Measurements from ENCODE around the gene ADRA1B.
A peak's percentile ranks its signal among the peaks of the same experiment; 100 is the strongest.
"Not testable (repeated sequence)": the region's sequence is repeated elsewhere in the genome, so short reads cannot be mapped to it uniquely, and the experiment has no call there.

The ADRA1B gene

DNA sequence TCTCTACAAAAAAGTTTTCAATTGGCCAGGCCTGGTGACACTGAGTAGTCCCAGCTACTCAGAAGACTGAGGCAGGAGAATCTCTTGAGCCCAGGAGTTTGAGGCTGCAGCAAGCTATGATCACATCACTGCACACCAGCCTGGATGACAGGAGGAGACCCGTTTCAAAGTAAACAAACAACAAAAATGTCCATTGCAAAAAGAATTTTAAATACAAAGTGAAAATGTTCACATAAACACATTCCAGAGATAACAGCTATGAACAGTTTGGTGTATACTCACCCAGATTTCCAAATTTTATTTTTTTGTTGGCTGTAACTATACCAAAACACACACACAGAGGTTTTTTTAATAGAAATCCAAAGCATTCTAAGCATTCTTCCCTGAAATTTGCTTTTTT lies 39.8 kb downstream of the ADRA1B start:
- no peak for DNase-seq (ENCODE audit: low read depth)

DNA sequence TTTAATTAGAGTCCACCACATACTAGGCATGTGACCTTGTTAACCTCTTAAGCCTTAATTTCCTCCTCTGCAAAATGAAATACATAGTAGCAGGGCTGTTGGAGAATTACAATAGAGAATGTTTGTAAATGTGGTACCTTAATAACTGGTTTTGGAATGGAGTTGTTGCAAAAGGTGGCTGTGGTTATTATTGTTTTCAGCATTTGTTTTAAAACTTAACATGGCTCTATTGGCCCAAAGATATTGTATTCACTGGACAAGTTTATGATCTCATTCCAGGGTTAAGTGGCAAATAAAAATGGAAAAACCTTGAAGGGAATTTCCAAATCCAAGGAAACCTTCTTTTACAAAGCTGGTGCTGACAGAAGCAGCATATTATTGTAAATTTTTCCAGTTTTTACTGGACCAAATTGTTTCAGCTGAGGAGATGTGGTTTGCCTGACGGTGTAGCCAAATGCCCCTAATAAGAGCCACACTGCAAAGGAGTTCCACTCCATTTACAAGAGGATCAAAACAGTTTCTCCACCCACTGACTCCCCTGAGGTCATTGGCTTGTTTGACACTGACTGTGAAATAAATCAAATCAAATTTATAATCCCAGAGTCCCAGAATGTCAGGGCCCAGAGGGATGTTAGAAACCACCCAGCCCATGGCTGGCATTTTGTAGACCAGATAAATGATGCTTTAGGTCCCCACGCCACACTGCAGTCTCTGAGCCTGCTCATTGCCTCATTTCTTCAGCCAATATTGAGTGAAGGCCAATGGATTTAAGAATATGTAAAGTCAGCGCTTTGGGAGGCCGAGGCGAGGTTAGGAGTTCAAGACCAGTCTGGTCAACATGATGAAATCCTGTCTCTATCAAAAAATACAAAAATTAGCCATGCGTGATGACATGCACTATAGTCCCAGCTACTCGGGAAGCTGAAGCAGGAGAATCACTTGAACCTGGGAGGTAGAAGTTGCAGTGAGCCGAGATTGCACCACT lies 45.2 kb downstream of the ADRA1B start:
- no peak for DNase-seq (ENCODE audit: low read depth)
- H3K4me3 ChIP-seq (ENCODE audit: low read depth, low read length): no peak overlapping the region

More for the DNA sequence above, 39.8 kb downstream of the ADRA1B start:
- no peak overlapping the region for H3K4me3 ChIP-seq (ENCODE audit: low read depth, low read length)

DNA sequence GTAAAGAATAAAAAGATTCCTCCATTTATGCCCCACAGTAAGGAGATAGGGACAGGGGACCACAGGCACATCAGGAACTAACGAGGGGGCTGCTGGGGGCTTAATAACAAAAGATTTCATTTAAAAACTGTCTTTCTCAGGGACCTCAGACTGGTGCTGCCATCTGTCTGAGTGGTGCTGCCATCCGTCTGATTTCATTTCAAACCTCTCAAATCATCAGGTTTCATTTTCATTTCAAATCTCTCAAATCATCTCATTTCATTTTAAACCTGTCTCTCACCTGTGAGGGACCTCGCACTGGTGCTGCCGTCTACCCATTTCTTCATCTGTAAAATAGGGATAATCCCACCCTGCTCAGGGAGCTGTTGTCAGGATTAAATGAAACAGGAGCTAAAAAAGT lies 45.9 kb downstream of the ADRA1B start:
- DNase-seq (ENCODE audit: low read depth): no peak
- no peak overlapping the region for H3K4me3 ChIP-seq (ENCODE audit: low read depth, low read length)

DNA sequence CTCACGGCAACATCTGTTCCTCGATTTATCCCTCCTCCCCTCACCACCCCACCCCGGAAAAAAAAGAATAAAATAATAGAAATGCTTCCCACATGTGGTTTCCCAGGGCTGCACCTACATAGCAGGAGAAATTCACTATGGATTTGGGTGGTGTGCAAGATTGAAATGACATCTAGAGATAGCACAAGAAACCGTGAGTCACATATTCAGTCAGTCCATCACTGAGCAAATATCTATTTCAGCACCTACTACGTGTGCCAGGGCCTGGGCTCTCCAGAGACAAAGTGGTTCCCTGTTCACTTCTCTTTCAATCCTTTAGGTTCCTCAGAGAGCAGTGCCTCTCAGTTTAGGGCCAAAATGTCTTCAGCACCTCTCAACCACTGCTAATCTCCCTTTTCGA lies 47.7 kb downstream of the ADRA1B start:
- no peak for DNase-seq (ENCODE audit: low read depth)
- no peak overlapping the region for H3K4me3 ChIP-seq (ENCODE audit: low read depth, low read length)

DNA sequence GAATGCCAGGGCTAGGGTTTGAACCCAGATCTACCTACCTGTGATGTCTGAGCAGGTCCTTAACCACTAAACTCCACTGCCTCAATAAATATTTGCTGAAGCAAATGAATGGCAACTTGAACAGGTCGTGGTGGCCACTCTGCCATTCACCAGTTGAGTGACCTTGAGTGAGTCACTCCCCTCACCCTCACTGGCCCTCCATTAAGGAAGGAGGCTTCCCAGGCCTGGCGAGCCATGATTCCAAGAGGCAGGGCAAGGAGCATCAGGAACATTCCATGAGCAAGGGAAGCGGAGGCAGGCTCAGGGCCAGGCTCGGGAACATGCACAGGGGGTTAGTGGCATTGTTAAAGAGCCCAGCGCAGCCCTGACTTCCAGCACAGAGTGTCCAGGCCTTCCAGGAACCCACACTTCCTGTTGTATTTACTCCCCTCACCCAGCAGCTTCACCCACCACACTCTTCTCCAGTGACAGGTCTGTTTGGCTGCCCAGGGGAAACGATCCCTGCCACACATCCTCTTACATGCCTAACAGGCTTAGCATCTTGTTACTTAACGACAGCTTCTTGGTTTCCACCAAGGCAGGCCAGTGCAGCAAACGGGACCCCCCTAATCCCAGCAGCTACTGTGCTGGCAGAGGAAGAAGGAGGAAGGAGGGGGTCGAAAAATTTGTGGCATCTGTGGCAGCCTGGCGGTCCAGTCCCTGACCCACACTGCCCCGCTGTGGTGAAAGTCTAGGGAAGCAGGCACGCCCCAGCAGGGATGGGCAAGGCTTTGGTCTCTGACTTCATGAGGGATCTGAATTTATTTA lies 49.0 kb downstream of the ADRA1B start:
- H3K4me3 ChIP-seq (ENCODE audit: low read depth, low read length): no peak overlapping the region
- no peak for DNase-seq (ENCODE audit: low read depth)

DNA sequence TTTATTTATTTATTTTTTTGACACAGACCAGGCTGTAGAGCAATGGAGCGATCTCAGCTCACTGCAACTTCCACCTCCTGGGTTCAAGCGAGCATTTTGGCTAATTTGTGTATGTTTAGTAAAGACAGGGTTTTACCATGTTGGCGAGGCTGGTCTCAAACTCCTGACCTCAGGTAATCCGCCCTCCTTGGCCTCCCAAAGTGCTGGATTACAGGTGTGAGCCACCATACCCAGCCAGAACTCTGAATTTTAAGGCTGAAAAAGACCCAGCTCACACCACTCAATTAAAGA lies 49.5 kb downstream of the ADRA1B start:
- not testable (repeated sequence) for DNase-seq (ENCODE audit: low read depth); H3K4me3 ChIP-seq (ENCODE audit: low read depth, low read length)

DNA sequence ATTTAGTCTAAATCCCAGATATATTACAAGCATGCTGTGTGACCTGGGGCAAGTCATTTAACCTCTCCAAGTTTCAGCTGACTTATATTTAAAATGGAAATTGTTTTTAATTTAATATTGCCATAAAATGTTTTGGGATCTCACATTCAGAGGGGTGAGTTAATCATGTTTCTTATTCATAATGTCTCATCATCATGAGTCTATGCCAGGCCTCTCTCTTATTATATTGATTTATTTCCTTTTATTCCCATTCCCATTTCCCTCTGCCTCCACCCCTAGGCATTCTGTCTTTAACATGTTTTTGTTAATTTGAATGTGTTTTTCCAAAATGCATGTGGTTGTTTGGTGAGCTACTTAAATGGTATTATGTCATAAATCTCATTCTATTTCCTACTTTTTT lies 53.7 kb downstream of the ADRA1B start:
- DNase-seq (ENCODE audit: low read depth): no peak
- H3K4me3 ChIP-seq (ENCODE audit: low read depth, low read length): no peak overlapping the region

DNA sequence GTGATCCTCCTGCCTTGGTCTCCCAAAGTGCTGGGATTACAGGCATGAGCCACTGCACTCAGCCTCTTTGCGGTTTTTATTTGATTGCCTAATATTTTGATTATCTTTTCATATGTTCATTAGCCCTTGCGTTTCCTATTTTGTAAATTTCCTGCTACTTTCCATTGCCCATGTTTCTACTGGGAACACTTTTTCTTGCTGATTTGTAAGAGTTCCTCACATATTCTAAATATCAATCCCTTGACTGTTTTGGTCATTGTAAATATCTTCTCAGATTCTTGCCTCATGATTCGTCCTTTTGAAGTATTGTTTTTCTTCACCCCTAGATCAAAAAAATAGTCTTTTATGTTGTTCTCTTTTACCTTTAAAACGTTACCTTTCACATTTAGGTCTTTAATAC lies 54.8 kb downstream of the ADRA1B start:
- H3K4me3 ChIP-seq (ENCODE audit: low read depth, low read length): no peak overlapping the region
- DNase-seq (ENCODE audit: low read depth): no peak

DNA sequence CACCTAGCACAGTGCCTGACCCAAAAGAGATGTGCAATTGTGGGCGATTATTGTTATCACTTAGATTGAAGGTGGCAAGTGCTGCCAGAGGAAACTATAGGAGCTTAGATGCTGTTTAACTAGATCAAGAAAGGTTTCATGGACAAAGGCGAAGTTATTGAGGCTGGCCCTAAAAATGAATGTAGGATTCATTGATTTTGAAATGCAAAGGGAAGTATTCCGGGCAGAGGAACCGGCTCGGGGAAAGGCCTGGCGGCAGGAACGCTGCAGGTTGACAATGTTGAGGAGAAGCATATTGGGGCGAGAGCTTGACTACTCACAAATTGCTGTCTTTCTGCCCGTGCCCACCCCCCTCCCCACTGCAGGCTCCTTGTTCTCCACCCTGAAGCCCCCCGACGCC lies 55.2 kb downstream of the ADRA1B start:
- H3K4me3 ChIP-seq (ENCODE audit: low read depth, low read length): peak overlapping the region; percentile 34
- DNase-seq (ENCODE audit: low read depth): no peak

DNA sequence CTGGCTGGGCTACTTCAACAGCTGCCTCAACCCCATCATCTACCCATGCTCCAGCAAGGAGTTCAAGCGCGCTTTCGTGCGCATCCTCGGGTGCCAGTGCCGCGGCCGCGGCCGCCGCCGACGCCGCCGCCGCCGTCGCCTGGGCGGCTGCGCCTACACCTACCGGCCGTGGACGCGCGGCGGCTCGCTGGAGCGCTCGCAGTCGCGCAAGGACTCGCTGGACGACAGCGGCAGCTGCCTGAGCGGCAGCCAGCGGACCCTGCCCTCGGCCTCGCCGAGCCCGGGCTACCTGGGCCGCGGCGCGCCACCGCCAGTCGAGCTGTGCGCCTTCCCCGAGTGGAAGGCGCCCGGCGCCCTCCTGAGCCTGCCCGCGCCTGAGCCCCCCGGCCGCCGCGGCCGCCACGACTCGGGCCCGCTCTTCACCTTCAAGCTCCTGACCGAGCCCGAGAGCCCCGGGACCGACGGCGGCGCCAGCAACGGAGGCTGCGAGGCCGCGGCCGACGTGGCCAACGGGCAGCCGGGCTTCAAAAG lies 55.7 kb downstream of the ADRA1B start:
- no peak for DNase-seq (ENCODE audit: low read depth)
- H3K4me3 ChIP-seq (ENCODE audit: low read depth, low read length): peak overlapping the region; percentile 34

DNA sequence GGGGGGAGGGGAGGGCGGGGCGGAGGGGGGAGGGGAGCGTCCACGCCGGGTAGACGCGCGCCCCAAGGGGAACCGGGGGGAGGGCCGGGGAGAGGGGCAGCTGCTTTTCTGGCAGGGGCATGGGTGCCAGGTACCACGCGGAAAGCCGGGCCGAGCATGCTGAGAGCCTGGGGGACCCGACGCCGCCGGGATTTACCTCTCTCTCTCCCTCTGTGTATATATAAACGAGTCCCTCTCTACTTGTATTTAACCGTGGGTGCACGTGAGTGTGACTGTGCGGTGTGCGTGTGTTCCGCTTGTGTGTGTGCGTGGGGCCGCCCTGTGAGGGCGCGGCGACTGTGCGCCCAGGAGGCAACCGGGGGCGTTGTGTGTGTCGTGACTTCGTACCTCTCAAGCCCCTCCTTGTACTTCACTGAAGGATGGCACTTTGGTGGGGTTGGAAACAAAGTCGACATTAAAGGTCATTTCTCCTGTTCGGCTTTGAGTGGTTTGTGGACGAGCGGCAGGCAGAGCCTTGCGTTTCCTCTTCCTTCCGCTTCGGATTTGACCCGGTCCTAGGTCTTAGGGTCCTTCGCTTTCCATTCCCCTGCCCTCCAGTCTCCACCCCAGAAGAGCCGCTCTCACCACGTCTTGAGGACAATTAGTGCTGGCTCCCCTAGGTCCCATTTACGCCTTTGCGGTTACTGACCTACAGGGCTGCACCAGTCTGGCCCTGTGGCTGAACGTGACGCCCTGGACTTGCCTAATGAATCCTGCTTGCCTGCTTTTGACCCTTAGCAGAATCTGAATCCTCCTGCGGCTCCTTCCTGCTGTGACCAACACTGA lies 56.5 kb downstream of the ADRA1B start:
- no peak for DNase-seq (ENCODE audit: low read depth)
- H3K4me3 ChIP-seq (ENCODE audit: low read depth, low read length): no peak overlapping the region

DNA sequence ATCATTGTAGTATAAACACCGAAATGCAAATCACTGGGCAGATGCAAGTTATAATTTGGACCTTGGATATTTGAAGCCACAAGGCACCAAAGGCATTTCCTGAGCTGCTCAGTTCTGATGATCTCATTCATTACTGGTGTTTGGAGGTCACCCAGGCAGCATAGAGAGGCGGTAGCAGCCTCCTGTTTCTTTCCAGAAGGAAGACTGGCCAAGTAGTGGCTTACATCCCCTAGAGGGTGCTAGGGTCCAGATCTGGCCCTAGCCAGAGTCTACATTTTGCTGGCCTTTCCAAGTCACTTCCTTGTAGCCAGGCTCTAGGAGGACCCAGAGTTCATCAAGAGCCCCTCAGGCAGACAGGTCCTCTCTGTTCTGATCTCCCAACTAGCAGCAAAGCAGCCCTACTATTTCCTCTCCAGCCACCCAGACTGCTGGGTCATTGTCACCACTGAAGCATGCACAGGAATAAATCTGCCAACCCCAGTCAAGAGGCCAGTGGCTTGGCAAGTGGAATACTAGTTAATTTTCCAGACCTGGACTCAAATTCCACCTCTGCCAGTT lies 59.3 kb downstream of the ADRA1B start:
- DNase-seq (ENCODE audit: low read depth): peak; percentile 75
- no peak overlapping the region for H3K4me3 ChIP-seq (ENCODE audit: low read depth, low read length)

DNA sequence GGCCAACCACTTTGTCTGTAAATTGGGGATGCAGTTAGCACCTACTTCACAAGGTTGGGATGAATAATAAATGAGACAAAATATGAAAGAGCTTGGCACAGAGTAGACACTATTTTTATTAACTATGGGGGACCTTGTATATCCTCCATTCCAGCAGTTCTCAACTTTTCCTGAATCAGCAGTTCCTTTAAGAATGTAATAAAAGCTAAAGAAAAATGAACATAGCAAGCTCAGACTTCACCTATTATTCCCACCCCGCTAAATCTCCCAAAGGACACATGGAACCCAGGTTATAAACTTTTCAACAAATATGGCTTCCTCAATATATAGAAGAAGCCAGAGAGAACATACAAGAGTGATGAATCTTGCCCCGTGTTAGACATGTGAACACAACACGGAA lies 60.6 kb downstream of the ADRA1B start:
- H3K4me3 ChIP-seq (ENCODE audit: low read depth, low read length): no peak overlapping the region
- DNase-seq (ENCODE audit: low read depth): no peak

DNA sequence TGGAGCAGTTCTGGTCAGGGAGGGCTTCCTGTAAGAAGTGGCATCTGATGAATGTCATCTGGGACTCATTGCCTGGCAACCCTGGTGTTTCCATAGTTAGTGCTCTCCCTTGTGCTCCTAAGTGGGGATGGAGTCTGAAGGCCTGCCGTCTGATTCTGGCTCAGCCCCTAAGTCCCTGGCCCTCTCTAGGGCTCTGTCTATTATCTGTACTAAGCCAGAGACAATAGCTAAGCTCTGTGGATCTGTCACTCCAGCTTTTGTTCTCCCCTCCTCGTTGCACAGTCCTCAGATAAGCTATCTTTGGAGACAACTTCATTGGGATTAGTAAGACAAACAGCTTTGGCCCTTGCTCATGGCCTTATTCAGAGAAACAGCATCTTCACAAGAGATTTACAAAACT lies 62.1 kb downstream of the ADRA1B start:
- H3K4me3 ChIP-seq (ENCODE audit: low read depth, low read length): no peak overlapping the region
- no peak for DNase-seq (ENCODE audit: low read depth)

DNA sequence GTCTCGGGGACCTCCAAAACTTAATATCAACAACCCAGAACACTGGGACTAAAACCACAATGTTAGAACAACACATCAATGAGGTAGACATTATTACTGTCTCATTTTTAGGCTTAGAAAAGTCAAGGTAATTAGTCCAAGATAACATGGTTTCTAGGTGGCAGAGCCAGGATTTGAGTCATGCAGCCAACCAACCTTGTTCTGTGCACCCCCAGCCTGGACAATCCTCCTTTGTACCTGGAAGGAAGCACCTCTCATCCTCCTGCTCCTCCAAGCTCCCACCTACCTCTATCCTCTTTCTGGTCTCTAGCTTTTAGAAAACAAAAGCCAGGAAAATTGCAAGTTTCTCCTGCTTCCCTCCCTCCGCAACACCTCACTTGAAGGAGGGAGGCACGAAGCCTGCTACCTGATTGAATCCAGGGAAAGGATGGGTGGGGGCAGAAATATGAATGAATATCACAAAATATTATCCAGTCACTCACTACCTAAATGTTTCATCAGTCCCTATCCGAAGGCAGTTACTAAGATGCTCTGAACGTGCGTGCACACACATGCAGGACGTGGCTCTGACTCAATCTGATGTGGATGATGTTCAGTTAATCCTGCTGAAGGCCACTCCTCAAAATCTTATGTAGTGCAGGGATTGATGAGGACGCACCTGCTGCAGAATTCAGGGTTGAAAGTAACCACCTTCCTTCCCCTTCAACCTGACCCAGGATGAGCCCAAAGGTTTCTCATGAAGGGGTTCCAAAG lies 66.3 kb downstream of the ADRA1B start:
- no peak overlapping the region for H3K4me3 ChIP-seq (ENCODE audit: low read depth, low read length)

DNA sequence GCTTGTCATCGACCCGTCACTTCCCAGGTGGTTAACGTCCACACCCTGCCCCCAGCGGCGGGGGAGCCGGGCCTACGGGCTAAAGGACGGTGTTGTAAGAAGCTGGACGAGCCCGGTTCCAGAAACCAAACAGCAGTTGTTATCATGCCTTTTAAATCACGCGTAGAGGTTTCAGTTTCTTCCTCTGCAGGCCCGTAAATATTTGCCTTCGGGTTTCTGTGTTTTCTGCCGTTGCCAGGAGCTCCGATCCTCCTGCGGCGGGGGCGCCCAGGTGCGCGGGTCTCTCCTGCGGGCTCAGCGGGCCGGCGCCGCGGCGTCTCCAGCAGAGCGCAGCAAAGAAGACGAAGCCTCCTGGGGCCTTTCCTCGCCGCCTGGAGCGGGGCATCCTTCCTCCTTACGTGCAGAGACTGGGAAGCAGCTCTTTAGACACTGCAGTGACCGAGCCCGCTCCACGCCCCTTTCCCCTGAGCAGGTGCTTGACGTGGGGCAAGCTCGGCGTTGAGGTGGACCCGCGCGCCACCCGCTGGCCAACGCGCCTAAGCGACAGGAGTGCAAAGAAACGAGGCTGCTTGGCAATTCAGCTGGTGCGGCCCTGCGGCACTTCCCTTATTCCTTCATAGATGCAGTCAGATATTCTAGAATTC lies 70.9 kb downstream of the ADRA1B start:
- no peak for DNase-seq (ENCODE audit: low read depth)
- peak overlapping the region; percentile 48 for H3K4me3 ChIP-seq (ENCODE audit: low read depth, low read length)

More for the DNA sequence above, 66.3 kb downstream of the ADRA1B start:
- DNase-seq (ENCODE audit: low read depth): no peak

DNA sequence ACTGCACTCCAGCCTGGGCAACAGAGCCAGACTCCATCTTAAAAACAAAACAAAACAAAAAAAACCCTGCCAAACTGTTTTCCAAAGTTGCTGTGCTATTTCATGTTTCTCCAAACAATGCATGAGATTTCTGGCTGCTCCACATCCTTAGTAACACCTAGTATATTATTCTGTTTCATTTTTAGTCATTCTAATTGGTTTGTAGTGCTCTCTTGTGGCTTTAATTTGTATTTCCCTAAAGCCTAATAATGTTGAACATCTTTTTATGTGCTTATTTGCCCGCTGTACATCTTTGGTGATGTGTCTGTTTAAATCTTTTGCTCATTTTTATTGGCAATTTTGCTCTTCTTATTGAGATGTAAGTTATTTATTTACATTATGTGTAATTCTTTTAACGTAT lies 74.2 kb downstream of the ADRA1B start:
- H3K4me3 ChIP-seq (ENCODE audit: low read depth, low read length): no peak overlapping the region
- no peak for DNase-seq (ENCODE audit: low read depth)

DNA sequence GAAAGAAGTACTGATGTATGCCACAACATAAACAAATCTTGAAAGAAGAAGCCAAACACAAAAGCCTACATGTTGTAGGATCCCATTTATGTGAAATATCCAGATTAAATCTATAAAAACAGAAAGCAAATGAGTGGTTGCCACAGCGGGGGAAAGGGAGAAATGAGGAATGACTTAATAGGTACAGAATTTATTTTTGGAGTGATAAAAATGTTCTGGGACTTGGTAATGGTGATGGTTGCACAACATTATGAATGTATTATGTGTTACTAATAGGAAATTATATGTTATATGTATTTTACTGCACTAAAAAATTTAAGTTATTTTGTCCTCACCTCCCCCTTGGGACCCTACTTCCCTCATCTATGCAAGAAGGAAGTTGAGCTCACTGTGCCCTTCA lies 76.3 kb downstream of the ADRA1B start:
- H3K4me3 ChIP-seq (ENCODE audit: low read depth, low read length): no peak overlapping the region
- no peak for DNase-seq (ENCODE audit: low read depth)

Measured in skeletal muscle cell (primary cell).